Right ventricle myocardium inferior (tissue), 1 donor: Measurements from ENCODE around the gene ORC4. TPM values are rescaled to one million over a fixed set of nuclear protein-coding genes. Genes with fewer than 3 reads are reported as not detected.
A peak's percentile ranks its signal among the peaks of the same experiment; 100 is the strongest.

Source experiments
- ATAC-seq: fragments of 200-7000 bp; cut with Tn5 transposase; one replicate; pipeline ENCODE4 v1.9.1; 2020; ENCODE audit warnings: mild to moderate bottlenecking, moderate library complexity
- DNase-seq: peaks from one replicate; pipeline ENCODE4 v3.0.0; 2021; ENCODE audit errors: missing footprints
- intact Hi-C: fragments of 100-400 bp; cut with DNase I; formaldehyde crosslinking; loops from one replicate; pipeline ENCODE4 v1.11.0; 2022
- long read RNA-seq: library from polyadenylated mRNA; unstranded; transcript quantifications from one replicate; pipeline ENCODE4 v2.0.0, GENCODE V29; 2021
- total RNA-seq: library from RNA; stranded (reverse); fragmentation: NEBNext Ultra II Directional; extraction: Animal tissue kit (Norgen Biotek cat#: 25700); gene quantifications from one replicate; pipeline ENCODE4 v1.2.1, GENCODE V29; 2021
- donor health status: DM: no; HTN: yes; CAD: no; lungs with severe emphysema.

ORC4 gene
- 46.8 TPM for total RNA-seq
- long read RNA-seq, full-length matches to known transcripts: 18 of 20 reads
- long read RNA-seq, partial matches to known transcripts: 0 of 20 reads
- long read RNA-seq, other reads (novel, unspliced or antisense): 2 of 20 reads

DNA sequence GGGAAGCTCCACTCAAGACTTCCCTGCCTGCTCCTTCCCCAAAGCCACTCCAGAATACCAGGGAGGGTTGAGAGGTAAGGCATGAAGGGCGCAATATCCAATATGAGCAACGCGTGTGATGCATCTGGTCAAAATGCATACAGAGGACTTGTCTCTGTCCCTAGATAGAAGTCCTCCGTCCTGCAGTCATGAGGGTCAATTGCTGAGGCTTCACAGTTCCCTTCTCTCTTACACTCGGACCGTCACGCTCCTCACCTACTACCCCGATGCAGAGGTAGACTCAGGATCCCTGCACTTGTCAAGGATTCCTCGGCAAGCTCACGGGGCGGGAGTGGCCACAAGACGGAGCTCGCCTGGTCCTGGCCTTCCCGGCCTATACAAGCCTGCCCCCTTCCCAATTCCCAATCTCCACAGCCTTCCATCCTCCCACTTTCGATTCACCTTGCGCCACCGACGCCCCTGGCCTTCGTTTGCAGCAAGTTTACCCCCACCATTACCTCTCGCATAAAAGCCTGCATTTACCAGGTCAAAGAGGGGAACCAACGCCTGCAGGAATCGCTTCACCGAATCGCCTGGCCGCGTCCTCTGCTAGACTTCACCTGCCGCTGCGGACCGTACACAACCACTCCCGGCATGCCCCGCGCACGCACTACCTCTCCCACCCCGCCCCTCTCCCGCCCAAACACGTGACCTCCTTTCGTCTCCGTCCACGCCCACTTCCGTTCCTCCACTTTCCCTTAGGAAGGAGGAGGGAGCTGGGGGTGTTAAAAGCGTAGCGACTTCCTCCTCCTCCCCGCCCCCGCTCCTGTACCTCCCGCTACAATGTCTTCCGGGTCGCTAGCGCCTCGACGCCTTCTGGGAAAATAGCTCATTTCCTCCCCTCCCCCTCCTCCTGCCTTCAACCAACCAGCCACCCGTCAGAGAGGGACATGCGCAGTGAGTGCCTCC is at the start of gene ORC4:
ORC4 (minus strand) TSS at position 627 of the 948 bp plus-strand sequence. CDS start 44,779 bp downstream, outside the sequence.
- DNase-seq (peak; percentile 98), ATAC-seq (peak; percentile 99)
- intact Hi-C loops: loop anchor here (5.0 to 10.0 kb wide), 2 partner anchors 178 to 624 kb away; partner anchors contain the start of gene EPC2

DNA sequence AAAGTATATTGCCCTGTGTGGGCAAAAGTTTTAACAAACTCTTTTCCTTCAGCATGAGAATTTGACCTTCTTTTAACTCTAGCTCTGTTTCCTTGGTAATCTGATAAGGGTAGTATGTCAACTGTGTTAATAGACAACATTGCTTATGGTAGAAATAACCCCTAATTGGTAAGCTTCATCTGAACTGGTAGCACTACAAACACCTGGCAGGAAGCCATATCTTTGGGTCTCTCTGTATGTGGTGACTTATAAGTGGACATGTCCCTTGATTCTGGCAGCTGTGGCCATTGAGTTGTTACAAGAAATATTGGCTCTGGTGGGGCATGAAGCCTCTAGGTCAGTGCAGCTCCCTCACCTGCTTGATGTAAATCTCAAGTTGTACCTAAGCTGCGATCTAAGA is 47.3 kb upstream of the ORC4 start:
- ATAC-seq (no peak), DNase-seq (no peak)
- intact Hi-C loops: no loop called here

DNA sequence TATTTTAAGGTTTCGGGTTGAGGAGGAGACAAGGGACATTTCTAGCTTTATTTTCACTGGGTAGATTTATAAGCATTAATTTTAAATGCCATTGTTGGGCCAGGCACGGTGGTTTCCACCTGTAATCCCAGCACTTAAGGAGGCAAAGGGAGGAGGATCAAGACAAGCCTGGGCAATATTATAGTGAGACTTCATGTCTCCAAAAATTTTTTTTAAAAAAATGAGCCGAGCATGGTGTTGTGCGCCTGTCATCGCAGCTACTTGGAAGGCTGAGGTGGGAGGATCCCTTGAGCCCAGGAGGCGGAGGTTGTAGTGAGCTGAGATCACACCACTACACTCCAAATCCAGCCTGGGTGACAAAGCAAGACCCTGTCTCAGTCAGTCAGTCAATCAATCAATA is 45.4 kb upstream of the ORC4 start:
- ATAC-seq: no peak
- no peak for DNase-seq
- intact Hi-C loops: no loop called here

DNA sequence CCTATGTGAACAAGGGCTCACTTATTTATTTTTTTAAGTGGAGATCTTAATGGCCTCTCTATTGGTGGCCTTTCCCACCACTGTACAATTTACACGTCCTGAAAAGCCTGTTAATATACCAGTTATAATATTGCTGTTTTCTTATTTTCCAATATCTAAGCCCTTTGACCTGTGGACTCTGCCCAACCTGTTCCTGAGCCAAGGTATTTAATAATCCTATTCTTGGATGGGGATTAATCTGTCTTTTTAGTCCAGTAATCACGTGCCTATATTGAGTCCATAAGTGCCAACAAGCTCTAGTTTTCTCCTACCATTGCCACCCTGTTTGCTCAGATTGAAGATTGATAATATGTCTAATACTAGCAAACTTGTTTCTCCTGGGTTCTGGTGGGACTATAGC is 43.1 kb upstream of the ORC4 start:
- ATAC-seq: no peak
- intact Hi-C loops: no loop called here
- DNase-seq: no peak

DNA sequence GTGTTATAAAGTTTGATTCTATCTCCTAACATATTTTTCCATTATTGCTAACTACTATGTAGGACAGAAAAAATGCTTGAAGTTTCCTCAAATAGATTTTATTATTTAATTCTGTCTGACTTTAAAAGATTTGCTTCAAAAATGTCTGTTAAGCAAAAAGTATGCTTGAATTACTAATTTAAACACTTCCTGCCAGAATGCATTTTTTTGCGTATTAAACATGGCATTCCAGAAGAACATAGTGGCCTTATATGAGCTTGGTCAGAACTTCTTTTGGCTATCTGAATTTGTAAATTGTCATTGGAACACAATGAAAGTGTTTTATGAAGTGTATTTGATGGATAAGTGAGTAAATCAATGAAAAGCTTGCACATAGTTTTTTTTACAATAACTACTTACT is 38.1 kb upstream of the ORC4 start:
- intact Hi-C loops: no loop called here
- ATAC-seq (no peak), DNase-seq (no peak)

DNA sequence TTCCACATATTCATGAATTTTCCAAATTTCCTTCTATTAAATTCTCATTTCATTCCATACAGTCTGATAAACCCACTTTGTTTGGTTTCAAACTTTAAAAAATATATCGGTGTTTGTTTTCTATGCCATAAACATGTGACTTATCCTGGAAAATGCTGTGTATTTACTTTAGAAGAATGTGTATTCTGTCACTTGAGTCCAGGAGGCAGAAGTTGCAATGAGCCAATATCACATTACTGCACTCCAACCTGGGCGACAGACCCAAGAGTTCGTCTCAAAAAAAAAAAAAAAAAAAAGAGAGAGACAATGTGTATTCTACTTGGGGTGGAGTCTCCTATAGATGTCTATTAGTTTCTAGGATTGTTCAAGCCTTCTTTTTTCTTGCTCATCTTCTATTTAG is 32.1 kb upstream of the ORC4 start:
- intact Hi-C loops: no loop called here
- no peak for ATAC-seq
- no peak for DNase-seq

DNA sequence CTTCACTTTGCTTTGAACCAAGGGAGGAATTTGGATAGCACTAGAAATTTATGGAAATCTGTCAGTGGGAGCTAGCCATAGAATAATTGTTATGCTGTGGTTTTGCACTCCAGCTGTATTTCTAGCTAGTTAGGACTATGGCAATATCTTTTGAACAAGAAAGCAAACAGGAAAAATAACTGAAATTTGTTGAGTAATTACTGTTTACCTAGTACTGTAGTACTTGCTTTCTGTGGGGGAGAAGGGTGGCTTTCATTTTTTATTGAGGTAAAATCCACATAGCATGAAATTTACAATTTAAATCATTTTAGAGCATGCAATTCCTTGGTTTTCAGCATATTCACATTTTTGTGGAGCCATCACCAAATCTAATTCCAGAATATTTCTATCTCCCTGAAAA is 28.7 kb upstream of the ORC4 start:
- DNase-seq (no peak), ATAC-seq (no peak)
- intact Hi-C loops: no loop called here

DNA sequence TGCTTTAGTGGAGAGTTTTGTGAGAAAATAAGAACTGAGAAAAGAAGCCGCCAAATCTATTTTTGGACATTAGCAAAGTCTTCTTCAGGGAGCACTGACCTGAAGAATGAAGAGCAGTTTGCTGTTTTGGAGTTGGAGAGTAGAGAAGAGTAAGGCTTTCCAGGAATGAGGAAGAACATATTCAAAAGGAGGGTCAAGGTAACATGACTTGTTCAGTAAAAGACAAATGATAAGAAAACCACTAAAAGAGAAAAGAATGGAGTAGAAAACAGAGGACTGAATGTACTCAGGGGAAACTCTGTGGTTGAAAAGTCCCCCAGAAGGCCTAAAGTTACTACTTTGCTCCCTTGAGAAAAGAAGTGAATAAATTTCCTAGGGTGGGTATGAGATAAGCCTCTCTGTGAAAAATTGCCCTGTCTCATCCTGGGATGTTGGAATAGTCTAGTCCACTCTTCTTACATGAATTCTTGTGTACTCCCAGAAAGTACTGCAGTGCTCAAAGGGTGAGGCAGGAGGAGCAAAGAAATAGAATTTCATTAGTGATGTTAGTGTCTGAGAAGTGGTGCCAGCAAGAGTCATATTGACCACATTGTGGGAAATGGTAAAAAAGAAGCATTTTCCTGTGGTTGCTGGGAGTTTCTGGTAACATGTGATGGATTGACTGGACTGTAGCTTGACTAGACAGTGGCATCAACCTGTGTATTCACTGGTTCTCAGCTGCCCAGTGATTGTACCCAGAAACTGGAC is 28.1 kb upstream of the ORC4 start:
- DNase-seq: no peak
- ATAC-seq: no peak
- intact Hi-C loops: no loop called here

DNA sequence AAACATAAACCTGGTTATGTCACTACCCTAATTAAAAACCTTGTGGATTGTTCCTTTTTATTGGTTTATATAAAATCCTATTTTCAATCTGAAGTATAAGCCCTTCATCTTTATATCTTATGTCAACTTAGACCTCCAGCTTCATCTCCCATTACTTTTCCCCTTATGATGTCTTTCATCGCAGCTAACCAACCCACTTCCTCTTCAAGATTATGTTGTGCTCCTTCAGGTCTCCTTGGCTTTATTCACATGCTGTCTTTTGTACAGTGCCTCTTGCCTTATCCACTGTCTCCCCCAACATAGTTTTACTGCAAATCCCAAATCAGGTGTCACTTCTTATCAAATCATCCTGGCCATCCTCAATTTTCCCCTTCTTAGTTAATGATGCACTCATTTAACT is 26.3 kb upstream of the ORC4 start:
- intact Hi-C loops: no loop called here
- ATAC-seq (no peak), DNase-seq (no peak)

DNA sequence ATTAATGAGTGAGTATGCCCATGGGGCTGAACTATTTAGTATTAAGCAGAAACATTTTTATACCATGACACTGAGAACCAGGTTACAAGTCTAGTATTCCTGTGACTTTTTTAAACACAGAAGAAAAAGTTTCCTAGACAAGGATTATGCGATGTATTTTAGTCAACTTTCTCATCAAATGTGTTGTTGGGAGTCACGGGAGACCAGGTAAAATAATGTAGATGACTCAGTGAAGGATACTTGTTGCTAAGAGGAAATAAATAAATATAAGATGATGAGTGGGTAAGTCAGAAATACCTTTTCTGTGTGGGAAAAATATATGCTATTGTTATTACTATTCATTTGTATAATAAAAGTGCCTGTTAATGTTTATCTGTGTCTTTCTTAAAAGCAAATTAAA is 23.8 kb upstream of the ORC4 start:
- ATAC-seq (no peak), DNase-seq (no peak)
- intact Hi-C loops: no loop called here

DNA sequence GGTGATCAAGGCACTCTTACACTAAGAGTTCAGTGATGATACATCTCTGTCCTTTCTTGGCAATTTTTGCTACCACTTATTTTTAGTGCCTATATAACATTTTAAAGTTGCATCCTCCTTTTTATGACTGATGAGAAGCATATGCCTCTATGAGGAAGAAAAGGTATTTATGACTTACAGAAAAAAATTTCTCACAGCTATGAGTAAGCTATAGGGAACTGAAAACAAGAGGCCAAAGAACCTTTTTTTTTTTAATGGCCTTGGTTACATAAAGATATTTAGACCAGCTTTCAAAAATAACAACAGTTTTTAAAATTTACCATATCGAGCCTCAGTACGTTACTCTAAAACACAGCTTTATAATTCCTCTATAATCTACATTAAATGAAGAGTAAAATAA is 21.7 kb upstream of the ORC4 start:
- intact Hi-C loops: no loop called here
- DNase-seq: no peak
- ATAC-seq: no peak

DNA sequence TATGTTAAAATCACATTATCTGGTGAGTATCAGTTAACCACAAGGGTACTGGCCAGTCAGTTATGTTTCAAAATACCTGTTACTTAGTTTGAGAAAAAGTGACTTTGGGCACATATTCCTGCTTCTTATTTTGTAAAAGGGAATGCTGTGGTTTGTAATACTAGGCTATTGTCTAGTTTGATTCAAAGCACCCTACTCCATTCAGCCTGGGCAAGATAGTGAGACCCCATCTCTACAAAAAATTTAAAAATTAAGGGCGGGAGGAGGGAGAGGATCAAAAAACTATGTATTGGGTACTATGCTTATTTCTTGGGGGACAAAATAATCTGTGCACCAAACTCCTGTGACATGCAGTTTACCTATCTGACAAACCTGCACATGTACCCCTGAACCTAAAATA is 19.2 kb upstream of the ORC4 start:
- intact Hi-C loops: no loop called here
- DNase-seq (no peak), ATAC-seq (no peak)

DNA sequence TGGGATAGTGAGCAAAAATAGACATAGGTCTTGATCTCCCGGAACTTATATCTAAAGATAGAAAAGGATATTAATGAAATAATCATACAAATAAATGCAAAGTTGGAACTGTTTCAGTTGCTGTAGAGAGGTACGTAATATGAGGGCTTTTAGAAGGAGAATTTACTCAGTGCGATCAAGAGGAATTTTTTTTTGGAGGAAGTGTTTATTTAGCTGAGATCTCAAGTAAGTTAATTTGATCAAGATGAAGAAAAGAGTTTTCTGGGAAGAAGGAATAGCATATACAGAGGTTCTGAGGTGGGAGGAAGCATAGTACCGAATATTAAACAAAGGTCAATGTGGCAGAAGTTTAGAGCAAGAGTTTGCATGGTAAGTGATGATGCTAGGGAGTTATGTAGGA is 11.7 kb upstream of the ORC4 start:
- no peak for ATAC-seq
- DNase-seq: no peak
- intact Hi-C loops: no loop called here

DNA sequence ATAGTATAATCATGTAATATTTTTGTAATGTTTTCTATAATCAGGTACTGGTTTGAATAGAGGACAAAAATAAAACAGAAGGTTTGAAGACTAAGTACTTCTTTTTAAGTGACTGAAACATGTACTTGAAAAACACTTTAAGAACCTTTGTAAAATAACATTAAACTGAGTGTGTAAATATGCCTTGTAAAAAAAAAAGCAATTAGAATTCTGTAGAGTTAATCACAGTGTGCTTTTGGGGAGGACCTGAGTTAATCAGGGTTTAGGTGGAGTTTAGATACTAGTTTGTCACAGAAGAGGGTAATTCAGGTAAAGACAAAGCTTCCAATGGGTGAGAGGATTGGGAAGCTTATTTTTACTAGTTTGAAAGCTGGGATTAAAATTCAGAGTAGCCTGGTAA is 10.6 kb upstream of the ORC4 start:
- no peak for DNase-seq
- ATAC-seq: no peak
- intact Hi-C loops: no loop called here

DNA sequence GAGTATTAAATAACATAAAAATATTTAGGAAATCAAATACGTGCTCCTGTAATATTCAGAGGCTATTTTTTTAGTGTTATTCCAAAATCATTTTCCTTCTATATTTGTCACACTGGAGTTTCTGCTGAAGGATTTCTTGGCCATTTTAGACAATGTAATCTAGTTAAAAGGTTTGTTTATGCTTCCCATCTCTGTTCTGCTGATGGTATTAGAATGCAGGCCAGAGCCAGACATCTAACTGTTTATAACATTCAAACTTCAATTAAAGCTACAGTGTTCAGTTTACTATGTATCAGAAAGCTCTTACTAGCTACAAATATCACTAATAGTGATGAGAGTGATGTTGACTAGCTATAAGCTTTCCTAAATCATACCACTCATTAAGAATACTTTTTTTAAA is 8.2 kb upstream of the ORC4 start:
- no peak for ATAC-seq
- DNase-seq: no peak
- intact Hi-C loops: loop anchor here (10.0 kb wide), 1 partner anchor 616 kb away; the partner anchor contains the start of gene EPC2

DNA sequence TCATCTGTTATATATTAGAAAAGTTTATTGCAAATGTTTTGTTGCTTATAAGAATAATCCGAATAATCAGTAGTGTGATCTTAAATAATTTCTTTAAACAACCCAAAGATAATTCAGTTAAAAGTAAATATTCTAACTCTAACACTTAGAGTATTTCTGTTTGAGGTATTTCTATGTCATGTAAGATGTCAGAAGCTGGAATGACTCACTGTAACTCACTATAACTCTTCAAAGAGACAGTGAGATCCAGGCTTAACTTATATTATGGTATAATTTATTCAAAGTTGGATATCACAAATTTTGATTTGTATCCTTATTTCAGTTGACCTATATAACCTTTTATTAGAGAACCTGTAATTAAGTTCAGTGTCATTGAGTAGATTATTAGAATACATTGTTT is 7.3 kb upstream of the ORC4 start:
- no peak for ATAC-seq
- intact Hi-C loops: loop anchor here (10.0 kb wide), 1 partner anchor 617 kb away; the partner anchor contains the start of gene EPC2

DNA sequence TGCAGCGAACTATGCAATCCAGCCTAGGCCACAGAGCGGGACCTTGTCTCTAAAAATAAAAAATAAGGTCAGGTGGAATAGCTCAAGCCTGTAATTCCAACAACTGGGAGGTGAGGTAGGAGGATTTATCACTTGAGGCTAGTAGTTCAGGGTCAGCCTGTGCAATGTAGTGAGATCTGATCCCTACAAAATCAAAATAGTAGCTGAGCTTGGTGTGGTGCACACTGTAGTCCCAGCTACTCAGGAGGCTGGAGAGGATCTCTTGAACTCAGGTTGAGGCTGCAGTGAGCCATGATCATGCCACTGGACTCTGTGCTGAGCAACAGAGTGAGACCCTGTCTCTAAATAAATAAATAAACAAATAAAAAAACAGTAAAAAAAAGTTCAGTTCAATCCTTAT is 6.0 kb upstream of the ORC4 start:
- intact Hi-C loops: loop anchor here (10.0 kb wide), 1 partner anchor 618 kb away; the partner anchor contains the start of gene EPC2
- DNase-seq (no peak), ATAC-seq (no peak)

More for the DNA sequence above, 7.3 kb upstream of the ORC4 start:
- DNase-seq: no peak

DNA sequence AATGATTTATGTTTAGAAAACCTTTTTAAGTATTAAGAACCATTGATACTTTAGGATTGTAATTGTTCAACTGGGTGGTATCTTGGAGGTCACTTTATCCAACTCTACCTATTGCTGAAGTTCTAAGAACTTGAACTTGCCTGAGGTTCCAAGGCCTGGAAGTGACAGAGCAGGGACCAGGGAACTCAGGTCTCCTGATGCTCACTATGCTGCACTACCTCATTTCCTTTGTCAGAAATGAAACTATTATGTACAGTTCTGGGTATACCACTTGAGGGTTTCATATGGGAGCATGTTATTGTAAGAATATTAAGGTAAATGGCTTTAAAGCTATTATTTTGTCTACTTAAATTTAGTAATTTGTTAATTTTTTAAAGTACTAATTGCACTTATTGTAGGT is 3.3 kb upstream of the ORC4 start:
- ATAC-seq: no peak
- intact Hi-C loops: loop anchor here (5.0 to 10.0 kb wide), 2 partner anchors 182 to 621 kb away; partner anchors contain the start of gene EPC2
- DNase-seq: no peak

DNA sequence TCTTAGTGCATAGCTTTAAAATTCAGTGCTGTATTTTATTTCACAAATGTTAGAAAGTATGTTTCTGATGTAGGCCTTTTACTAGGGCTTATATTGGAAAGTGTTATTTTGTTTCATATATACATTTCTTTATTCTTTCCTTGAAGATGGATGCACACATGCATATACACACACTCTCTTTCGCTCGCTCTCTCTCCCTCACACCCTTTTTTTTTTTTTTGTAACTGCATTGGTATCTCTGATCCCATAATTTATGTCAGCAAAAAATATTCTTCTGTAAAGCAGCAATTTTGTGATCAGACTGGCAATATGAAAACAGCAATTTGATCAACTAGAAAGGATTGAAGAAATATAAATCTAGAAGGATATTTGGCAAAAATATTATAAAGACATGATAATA is 2.3 kb upstream of the ORC4 start:
- intact Hi-C loops: loop anchor here (5.0 to 10.0 kb wide), 2 partner anchors 181 to 622 kb away; partner anchors contain the start of gene EPC2
- DNase-seq (no peak), ATAC-seq (no peak)
